HG03432 (cell line): ENCODE results near the gene KRTAP9-2.
"Not testable (repeated sequence)": the region's sequence is repeated elsewhere in the genome, so short reads cannot be mapped to it uniquely, and the experiment has no call there.

Experiments
- ATAC-seq: cut with Tn5 transposase; IDR thresholded peaks from one replicate; pipeline ENCODE4 v1.9.1; 2021; ENCODE audit warnings: mild to moderate bottlenecking, moderate library complexity; ENCODE audit not compliant: unreplicated experiment

Gene KRTAP9-2

GRCh38 chr17:41232399-41233105 lies 6.1 kb downstream of the KRTAP9-2 start, which contains the start of gene KRTAP9-3:
Gene KRTAP9-3, plus strand, starts transcription at chr17:41232449. Its CDS starts 53 bp downstream, at chr17:41232502.
- ATAC-seq = not testable (repeated sequence)

GRCh38 chr17:41237116-41237515 lies 10.7 kb downstream of the KRTAP9-2 start:
- not testable (repeated sequence) for ATAC-seq

- ATAC-seq = not testable (repeated sequence)
These were observed 11.5 kb downstream of the KRTAP9-2 start, which contains the start of gene KRTAP9-8 for GRCh38 chr17:41237949-41238437. Gene KRTAP9-8, plus strand, starts transcription at chr17:41237999. Its CDS starts 53 bp downstream, at chr17:41238052.

GRCh38 chr17:41246995-41247787 lies 20.7 kb downstream of the KRTAP9-2 start:
- ATAC-seq = not testable (repeated sequence)

GRCh38 chr17:41249637-41250240 lies 23.3 kb downstream of the KRTAP9-2 start, which contains the start of gene KRTAP9-4:
Gene KRTAP9-4, plus strand, starts transcription at chr17:41249687. Its CDS starts 34 bp downstream, at chr17:41249721.
- not testable (repeated sequence) for ATAC-seq

- ATAC-seq = no peak
These were observed 24.8 kb downstream of the KRTAP9-2 start for GRCh38 chr17:41251261-41251660.

GRCh38 chr17:41254861-41255260 lies 28.4 kb downstream of the KRTAP9-2 start:
- ATAC-seq = no peak

GRCh38 chr17:41255381-41256290 lies 29.2 kb downstream of the KRTAP9-2 start, which contains the start of gene KRTAP9-9:
Gene KRTAP9-9, plus strand, starts transcription at chr17:41255384.
- ATAC-seq = not testable (repeated sequence)

- no peak for ATAC-seq
These were observed 29.8 kb downstream of the KRTAP9-2 start for GRCh38 chr17:41256291-41256685.

- ATAC-seq = no peak
These were observed 32.0 kb downstream of the KRTAP9-2 start for GRCh38 chr17:41258406-41258805.

GRCh38 chr17:41263212-41263611 lies 36.8 kb downstream of the KRTAP9-2 start:
- ATAC-seq = no peak

- no peak for ATAC-seq
These were observed 38.2 kb downstream of the KRTAP9-2 start for GRCh38 chr17:41264599-41264998.

GRCh38 chr17:41265078-41265477 lies 38.6 kb downstream of the KRTAP9-2 start, which contains the start of gene KRTAP9-6:
Gene KRTAP9-6, plus strand, starts transcription at chr17:41265378. Its CDS starts 0 bp downstream, at chr17:41265378.
- no peak for ATAC-seq

- no peak for ATAC-seq
These were observed 41.3 kb downstream of the KRTAP9-2 start for GRCh38 chr17:41267711-41268110.

GRCh38 chr17:41271323-41271722 lies 44.9 kb downstream of the KRTAP9-2 start:
- ATAC-seq = not testable (repeated sequence)

GRCh38 chr17:41271858-41272257 lies 45.4 kb downstream of the KRTAP9-2 start:
- no peak for ATAC-seq

- not testable (repeated sequence) for ATAC-seq
These were observed 49.3 kb downstream of the KRTAP9-2 start, which contains the start of gene KRTAP9-7 for GRCh38 chr17:41275648-41276190. Gene KRTAP9-7, plus strand, starts transcription at chr17:41275698. Its CDS starts 0 bp downstream, at chr17:41275698.
